ENCODE data around the gene DPCD.

Gene DPCD

DNA sequence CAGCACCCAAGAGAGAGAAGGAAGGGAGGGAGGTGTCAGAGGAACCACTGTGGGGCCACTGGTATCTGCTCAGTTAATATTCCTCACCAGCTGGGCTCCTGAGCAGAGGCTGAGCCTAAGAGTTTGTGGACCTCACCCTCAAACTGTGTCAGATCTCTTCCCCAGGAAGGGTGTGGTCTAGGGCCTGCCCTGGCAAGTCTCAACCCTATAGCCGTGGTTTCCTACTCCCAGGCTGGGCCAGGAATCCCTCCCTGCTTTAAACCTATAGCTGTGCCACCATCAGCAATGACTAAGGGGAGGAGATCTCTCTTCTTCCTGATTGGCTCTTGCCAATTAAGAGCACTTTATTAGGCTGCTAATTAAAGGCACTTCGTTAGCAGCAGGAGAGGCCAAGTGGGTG lies 29.9 kb upstream of the DPCD start:
- H3K9me3 ChIP-seq = no peaks in the 10 kb centered on the region
- H3K27me3 ChIP-seq = no peaks in the 10 kb centered on the region
- DNase-seq = no peak
- H3K4me3 ChIP-seq (ENCODE audit: low read depth, low read length) = no peak overlapping the region
- peaks cover 33% of the 10 kb centered on the region for H3K4me1 ChIP-seq
- no peaks in the 10 kb centered on the region for H3K36me3 ChIP-seq
- TF ChIP-seq CTCF (IDR thresholded peaks at IDR 0.05; ENCODE audit: low read depth, low read length) = no peak

GRCh38 chr10:101558671-101559595 lies 29.2 kb upstream of the DPCD start:
- Histone ChIP-seq H3K4me1 (peaks cover 33% of the 10 kb centered on the region), H3K4me3 (ENCODE audit: low read depth, low read length) (no peak overlapping the region), H3K9me3 (no peaks in the 10 kb centered on the region), H3K27me3 (no peaks in the 10 kb centered on the region), H3K36me3 (no peaks in the 10 kb centered on the region)
- peak; percentile 79 for DNase-seq
- TF ChIP-seq CTCF (IDR thresholded peaks at IDR 0.05; ENCODE audit: low read depth, low read length) = no peak

DNA sequence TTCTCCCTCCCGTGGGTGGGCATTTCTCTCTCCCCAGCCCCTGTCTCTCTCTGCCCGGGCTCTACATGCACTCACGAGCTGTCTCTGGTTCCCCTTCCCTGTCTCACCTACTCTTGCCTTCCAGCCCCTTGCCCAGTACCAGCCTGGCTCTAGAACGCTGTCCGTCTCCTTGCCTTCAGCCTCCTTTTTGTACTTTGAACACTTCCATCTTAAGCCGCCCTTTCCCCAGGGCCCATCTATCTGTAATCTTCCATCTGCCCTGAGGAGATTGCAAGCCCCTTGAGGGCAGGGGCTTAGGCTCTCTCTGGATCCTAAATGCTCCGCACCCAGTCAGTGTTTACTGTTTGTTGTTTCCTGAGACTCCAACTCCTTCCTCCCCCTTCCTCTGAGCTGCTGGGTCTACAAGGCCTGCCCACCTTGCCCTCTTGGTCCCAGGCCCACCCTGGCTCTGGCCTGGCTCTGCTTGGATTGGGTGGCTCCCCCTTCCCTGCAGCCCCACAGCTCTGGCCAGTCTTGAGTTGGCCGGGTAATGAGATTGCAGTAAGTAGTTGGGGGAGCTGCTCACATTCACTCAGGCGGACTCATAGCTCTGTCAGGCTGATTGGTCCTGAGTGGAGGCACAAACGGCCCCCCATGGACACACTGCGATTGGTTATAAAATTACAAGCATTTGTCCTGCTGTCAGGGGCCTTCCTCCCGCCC lies 28.4 kb upstream of the DPCD start:
- Histone ChIP-seq H3K4me3 (ENCODE audit: low read depth, low read length) (no peak overlapping the region), H3K4me1 (peaks cover 33% of the 10 kb centered on the region), H3K9me3 (no peaks in the 10 kb centered on the region), H3K27me3 (no peaks in the 10 kb centered on the region), H3K36me3 (no peaks in the 10 kb centered on the region)
- TF ChIP-seq CTCF (IDR thresholded peaks at IDR 0.05; ENCODE audit: low read depth, low read length) = no peak
- no peak for DNase-seq

- no peak for TF ChIP-seq CTCF (IDR thresholded peaks at IDR 0.05; ENCODE audit: low read depth, low read length)
- DNase-seq = peak; percentile 38
Observed at GRCh38 chr10:101560298-101561067, 27.6 kb upstream of the DPCD start.

GRCh38 chr10:101561068-101561915 lies 26.8 kb upstream of the DPCD start:
- no peak overlapping the region for H3K4me3 ChIP-seq (ENCODE audit: low read depth, low read length)
- H3K4me1 ChIP-seq = peaks cover 33% of the 10 kb centered on the region
- no peaks in the 10 kb centered on the region for H3K36me3 ChIP-seq
- DNase-seq = no peak
- no peak for TF ChIP-seq CTCF (IDR thresholded peaks at IDR 0.05; ENCODE audit: low read depth, low read length)
- H3K27me3 ChIP-seq = no peaks in the 10 kb centered on the region
- H3K9me3 ChIP-seq = no peaks in the 10 kb centered on the region

More at GRCh38 chr10:101560298-101561067, 27.6 kb upstream of the DPCD start:
- Histone ChIP-seq H3K27me3 (no peaks in the 10 kb centered on the region), H3K36me3 (no peaks in the 10 kb centered on the region), H3K4me3 (ENCODE audit: low read depth, low read length) (no peak overlapping the region), H3K9me3 (no peaks in the 10 kb centered on the region), H3K4me1 (peaks cover 33% of the 10 kb centered on the region)
